WTC11 (cell line): ENCODE results near the gene ELOVL1. TPM values are rescaled to one million over a fixed set of nuclear protein-coding genes. Genes with fewer than 3 reads are reported as not detected.

ENCODE experiments used
- ATAC-seq: fragments of 200-7000 bp; cut with Tn5 transposase; 2 replicates; pipeline ENCODE4 v1.10.0; 2021; ENCODE audit warnings: mild to moderate bottlenecking, moderate library complexity
- CTCF ChIA-PET: fragments of 300-600 bp; sonication (Branson Sonifier 250); formaldehyde crosslinking; loops from one replicate; lab custom pipeline; 2021; ENCODE audit warnings: antibody characterized with exemption; lab: Charles Lee
- POLR2A ChIA-PET: fragments of 350-600 bp; sonication (Branson Sonifier 250); formaldehyde crosslinking; loops from one replicate; lab custom pipeline; 2021; ENCODE audit warnings: antibody characterized with exemption; lab: Charles Lee
- DNase-seq: peaks from one replicate; pipeline ENCODE4 v3.0.0; 2021; ENCODE audit warnings: low spot score
- H3K27ac Mint-ChIP-seq: 2 replicates; pipeline ENCODE4 v1.8.0; 2021; ENCODE audit warnings: mixed read lengths
- H3K27me3 Mint-ChIP-seq: 2 replicates; pipeline ENCODE4 v1.8.0; 2021; ENCODE audit warnings: low read depth, mild to moderate bottlenecking, moderate library complexity, mixed read lengths
- H3K36me3 Mint-ChIP-seq: 2 replicates; pipeline ENCODE4 v1.8.0; 2021; ENCODE audit warnings: mixed read lengths
- H3K4me1 Mint-ChIP-seq: 2 replicates; pipeline ENCODE4 v1.8.0; 2022; ENCODE audit warnings: mixed read lengths
- H3K4me3 Mint-ChIP-seq: 2 replicates; pipeline ENCODE4 v1.8.0; 2021; ENCODE audit warnings: mild to moderate bottlenecking, moderate library complexity, mixed read lengths
- H3K9me3 Mint-ChIP-seq: 2 replicates; pipeline ENCODE4 v1.8.0; 2021; ENCODE audit warnings: mixed read lengths
- ARID4B ChIP-seq: sonication (generic); formaldehyde crosslinking; IDR thresholded peaks from 2 replicates; pipeline ENCODE4 v1.8.0; 2023; ENCODE audit warnings: missing genetic modification reagents, mild to moderate bottlenecking, borderline replicate concordance
- ATF2 ChIP-seq: sonication (generic); formaldehyde crosslinking; IDR thresholded peaks from 2 replicates; pipeline ENCODE4 v1.8.1; 2022; ENCODE audit warnings: low read depth, missing genetic modification reagents, borderline replicate concordance
- CREB1 ChIP-seq: sonication (generic); formaldehyde crosslinking; IDR thresholded peaks from 2 replicates; pipeline ENCODE4 v1.8.0; 2023; ENCODE audit warnings: mild to moderate bottlenecking, missing genetic modification reagents
- E2F5 ChIP-seq: sonication (generic); formaldehyde crosslinking; IDR thresholded peaks from 2 replicates; pipeline ENCODE4 v1.8.1; 2022; ENCODE audit warnings: mild to moderate bottlenecking, moderate library complexity, missing genetic modification reagents
- FOXJ3 ChIP-seq: sonication (generic); formaldehyde crosslinking; IDR thresholded peaks from 2 replicates; pipeline ENCODE4 v1.9.0; 2021; ENCODE audit warnings: missing genetic modification reagents, mild to moderate bottlenecking, borderline replicate concordance
- FOXK1 ChIP-seq: sonication (generic); formaldehyde crosslinking; IDR thresholded peaks from 2 replicates; pipeline ENCODE4 v1.8.0; 2022; ENCODE audit warnings: mild to moderate bottlenecking, moderate library complexity, missing genetic modification reagents
- FOXP1 ChIP-seq: sonication (generic); formaldehyde crosslinking; IDR thresholded peaks from 2 replicates; pipeline ENCODE4 v1.8.0; 2022; ENCODE audit warnings: missing genetic modification reagents, mild to moderate bottlenecking, moderate library complexity, borderline replicate concordance
- HMGXB4 ChIP-seq: sonication (generic); formaldehyde crosslinking; IDR thresholded peaks from 2 replicates; pipeline ENCODE4 v1.8.1; 2023; ENCODE audit warnings: mild to moderate bottlenecking, moderate library complexity, missing genetic modification reagents
- MXD4 ChIP-seq: fragments of 250-450 bp; sonication (Bioruptor Pico); IDR thresholded peaks from 2 replicates; pipeline ENCODE4 v1.8.0; 2021; ENCODE audit warnings: mild to moderate bottlenecking, moderate library complexity, borderline replicate concordance
- NFYB ChIP-seq: sonication (generic); formaldehyde crosslinking; conservative IDR thresholded peaks from 2 replicates; pipeline ENCODE4 v1.8.0; 2022; ENCODE audit warnings: low read depth, missing genetic modification reagents
- NR1H2 ChIP-seq: sonication (generic); formaldehyde crosslinking; IDR thresholded peaks from 2 replicates; pipeline ENCODE4 v1.9.0; 2021; ENCODE audit warnings: mild to moderate bottlenecking, moderate library complexity, missing genetic modification reagents
- PREB ChIP-seq: sonication (generic); formaldehyde crosslinking; IDR thresholded peaks from 2 replicates; pipeline ENCODE4 v1.8.1; 2022; ENCODE audit warnings: mild to moderate bottlenecking, missing genetic modification reagents, moderate library complexity, borderline replicate concordance
- SOX15 ChIP-seq: fragments of 250-450 bp; sonication (Bioruptor Pico); IDR thresholded peaks from 2 replicates; pipeline ENCODE4 v1.9.0; 2021; ENCODE audit warnings: mild to moderate bottlenecking
- USF2 ChIP-seq: sonication (generic); formaldehyde crosslinking; IDR thresholded peaks from 2 replicates; pipeline ENCODE4 v1.8.1; 2023; ENCODE audit warnings: mild to moderate bottlenecking, missing genetic modification reagents, moderate library complexity
- ZBTB21 ChIP-seq: sonication (generic); formaldehyde crosslinking; IDR thresholded peaks from 2 replicates; pipeline ENCODE4 v1.8.1; 2023; ENCODE audit warnings: mild to moderate bottlenecking, missing genetic modification reagents, borderline replicate concordance
- ZMAT4 ChIP-seq: fragments of 250-450 bp; sonication (Bioruptor Pico); IDR thresholded peaks from 2 replicates; pipeline ENCODE4 v1.9.0; 2021; ENCODE audit warnings: mild to moderate bottlenecking
- ZNF232 ChIP-seq: sonication (generic); formaldehyde crosslinking; IDR thresholded peaks from 2 replicates; pipeline ENCODE4 v1.8.0; 2022; ENCODE audit warnings: mild to moderate bottlenecking, missing genetic modification reagents
- ZNF263 ChIP-seq: sonication (generic); formaldehyde crosslinking; IDR thresholded peaks from 2 replicates; pipeline ENCODE4 v1.8.1; 2022; ENCODE audit warnings: low read depth, mild to moderate bottlenecking, moderate library complexity, missing genetic modification reagents
- ZNF425 ChIP-seq: fragments of 250-450 bp; sonication (Bioruptor Pico); conservative IDR thresholded peaks from 2 replicates; pipeline ENCODE4 v1.9.0; 2021; ENCODE audit warnings: mild to moderate bottlenecking
- total RNA-seq: library from RNA; stranded (reverse); gene quantifications from 3 replicates; pipeline ENCODE4 v1.2.3, GENCODE V29; 2021

ELOVL1 gene
- total RNA-seq, 1 experiment from 2014 or later: 26.6 TPM

- TF ChIP-seq E2F5 (CRISPR knock-in tag) (no peak), ZNF263 (no peak), FOXP1 (CRISPR knock-in tag) (no peak)
These were observed 23.5 kb downstream of the ELOVL1 start (continued) for GRCh38 chr1:43344267-43344850.

- Mint-ChIP-seq H3K9me3 (no peaks in the 10 kb centered on the region), H3K27me3 (peaks cover 13% of the 10 kb centered on the region), H3K27ac (no peak overlapping the region), H3K4me3 (no peak overlapping the region), H3K4me1 (peaks cover 4% of the 10 kb centered on the region; the same call in 1 of the 2 replicates), H3K36me3 (no peaks in the 10 kb centered on the region)
- ChIA-PET CTCF (interaction anchor here (0.5 kb wide), 1 partner anchor 30 kb away, joined by 3 read pairs; no protein-coding TSS in a partner anchor), POLR2A (interaction anchor here (1.1 kb wide), 1 partner anchor 18 kb away, joined by 3 read pairs; the partner anchor contains the start of gene CDC20)
- DNase-seq (no peak), ATAC-seq (no peak)
- no peak for TF ChIP-seq HMGXB4 (CRISPR knock-in tag)
- no peak for TF ChIP-seq ATF2 (CRISPR knock-in tag)
- TF ChIP-seq MXD4: no peak
- TF ChIP-seq ZNF425: no peak
- TF ChIP-seq SOX15 (CRISPR knock-in tag): no peak
- no peak for TF ChIP-seq FOXJ3 (CRISPR knock-in tag)
- TF ChIP-seq PREB (CRISPR knock-in tag): no peak
- no peak for TF ChIP-seq CREB1 (CRISPR knock-in tag)
- no peak for TF ChIP-seq ZNF232
- TF ChIP-seq USF2 (CRISPR knock-in tag): no peak
- TF ChIP-seq FOXK1 (CRISPR knock-in tag): no peak
- TF ChIP-seq ZBTB21 (CRISPR knock-in tag): no peak
- no peak for TF ChIP-seq NR1H2 (CRISPR knock-in tag)
- no peak for TF ChIP-seq ARID4B (CRISPR knock-in tag)
- no peak for TF ChIP-seq NFYB (CRISPR knock-in tag)
- no peak for TF ChIP-seq FOXP1 (CRISPR knock-in tag)
- TF ChIP-seq ZMAT4 (CRISPR knock-in tag): no peak
These were observed 27.3 kb downstream of the ELOVL1 start for GRCh38 chr1:43340559-43340958.
